Neutrophil (primary cell): ENCODE measurements around the gene SORBS1.

ENCODE experiments used
- H3K27ac ChIP-seq: fragments of 200-600 bp; sonication (generic); 2 replicates; pipeline ENCODE4 v1.5.1; 2016; ENCODE audit warnings: mild to moderate bottlenecking, moderate library complexity
- H3K27me3 ChIP-seq: fragments of 200-600 bp; sonication (generic); 2 replicates; pipeline ENCODE4 v1.6.0; 2016; ENCODE audit warnings: mild to moderate bottlenecking
- H3K36me3 ChIP-seq: fragments of 200-600 bp; sonication (generic); 2 replicates; pipeline ENCODE4 v1.5.1; 2017
- H3K4me1 ChIP-seq, 2 experiments: fragments of 200-600 bp in 1 of 2; sonication (generic) in 1 of 2; 1 replicate in 1 of 2; 2 replicates in 1 of 2; pipeline versions ENCODE4 v1.5.1 to v1.6.1; 2013 to 2016; ENCODE audit warnings: low read depth in 1 of 2, low read length in 1 of 2, mild to moderate bottlenecking in 1 of 2, moderate library complexity in 1 of 2; ENCODE audit not compliant: control insufficient read depth in 1 of 2, insufficient read depth in 1 of 2
- H3K4me3 ChIP-seq, 2 experiments: fragments of 200-600 bp in 1 of 2; sonication (generic) in 1 of 2; 1 replicate in 1 of 2; 2 replicates in 1 of 2; pipeline ENCODE4 v1.5.1; 2013 to 2016; ENCODE audit warnings: low read depth in 1 of 2, low read length in 1 of 2, mild to moderate bottlenecking in 1 of 2, moderate library complexity in 1 of 2
- H3K9me3 ChIP-seq: fragments of 200-600 bp; sonication (generic); 2 replicates; pipeline ENCODE4 v1.5.1; 2016
- CTCF ChIP-seq: fragments of 200-600 bp; sonication (generic); IDR thresholded peaks from 2 replicates; pipeline ENCODE4 v1.5.1; 2016; ENCODE audit warnings: antibody characterized with exemption

Gene SORBS1

GRCh38 chr10:95306318-95306650 lies 254.9 kb downstream of the SORBS1 start:
- no peaks in the 10 kb centered on the region for H3K9me3 ChIP-seq
- H3K27me3 ChIP-seq: peaks cover 3% of the 10 kb centered on the region
- H3K4me1 ChIP-seq: no peaks in the 10 kb centered on the region
- no peaks in the 10 kb centered on the region for H3K36me3 ChIP-seq
- no peak for TF ChIP-seq CTCF
- no peak overlapping the region for H3K4me3 ChIP-seq
- H3K27ac ChIP-seq: no peak overlapping the region

- no peaks in the 10 kb centered on the region for H3K27me3 ChIP-seq
- no peaks in the 10 kb centered on the region for H3K9me3 ChIP-seq
- H3K4me3 ChIP-seq: no peak overlapping the region
- TF ChIP-seq CTCF: no peak
- H3K36me3 ChIP-seq: no peaks in the 10 kb centered on the region
- no peaks in the 10 kb centered on the region for H3K4me1 ChIP-seq
- H3K27ac ChIP-seq: no peak overlapping the region
Measured at GRCh38 chr10:95305606-95306317, 255.4 kb downstream of the SORBS1 start.

GRCh38 chr10:95304976-95305375 lies 256.2 kb downstream of the SORBS1 start:
- Histone ChIP-seq H3K27ac (no peak overlapping the region), H3K36me3 (no peaks in the 10 kb centered on the region), H3K27me3 (no peaks in the 10 kb centered on the region), H3K4me3 (no peak overlapping the region), H3K4me1 (no peaks in the 10 kb centered on the region), H3K9me3 (no peaks in the 10 kb centered on the region)
- TF ChIP-seq CTCF: no peak

- Histone ChIP-seq H3K27ac (no peak overlapping the region), H3K4me3 (no peak overlapping the region), H3K4me1 (no peaks in the 10 kb centered on the region), H3K27me3 (no peaks in the 10 kb centered on the region), H3K36me3 (no peaks in the 10 kb centered on the region), H3K9me3 (no peaks in the 10 kb centered on the region)
- no peak for TF ChIP-seq CTCF
Measured at GRCh38 chr10:95304463-95304862, 256.7 kb downstream of the SORBS1 start.

GRCh38 chr10:95303950-95304349 lies 257.2 kb downstream of the SORBS1 start:
- H3K4me1 ChIP-seq: no peaks in the 10 kb centered on the region
- no peak overlapping the region for H3K27ac ChIP-seq
- no peak overlapping the region for H3K4me3 ChIP-seq
- no peak for TF ChIP-seq CTCF
- H3K36me3 ChIP-seq: no peaks in the 10 kb centered on the region
- H3K27me3 ChIP-seq: no peaks in the 10 kb centered on the region
- H3K9me3 ChIP-seq: no peaks in the 10 kb centered on the region
